Esophagus muscularis mucosa (tissue), 4 donors: ENCODE results near the gene GGCX.
A peak's percentile ranks its signal among the peaks of the same experiment; 100 is the strongest.

Source experiments
- CTCF ChIP-seq, 3 experiments: fragments of 200-600 bp in 2 of 3; fragments of 450-650 bp in 1 of 3; sonication (generic) in 2 of 3; IDR thresholded peaks; one replicate each; pipeline ENCODE4 v1.5.1; 2017 to 2019; ENCODE audit warnings: antibody characterized with exemption in 3 of 3, mild to moderate bottlenecking in 2 of 3, moderate library complexity in 1 of 3
- EP300 ChIP-seq: sonication (generic); formaldehyde crosslinking; IDR thresholded peaks from one replicate; pipeline ENCODE4 v1.6.1; 2017; ENCODE audit warnings: antibody characterized with exemption
- POLR2A ChIP-seq: fragments of 450-650 bp; IDR thresholded peaks from one replicate; pipeline ENCODE4 v1.6.1; 2017; ENCODE audit warnings: antibody characterized with exemption, moderate library complexity, mild to moderate bottlenecking, low read depth
- POLR2AphosphoS5 ChIP-seq, 2 donors: sonication (generic); formaldehyde crosslinking; IDR thresholded peaks; one replicate each; pipeline ENCODE4 v1.6.1; 2017; ENCODE audit warnings: antibody characterized with exemption in 2 of 2

GRCh38 chr2:85537600-85538506 is 23.4 kb downstream of the GGCX start:
- peak; percentile 7 to 23 (median 11) for TF ChIP-seq CTCF (IDR thresholded peaks at IDR 0.05)
- no peak for TF ChIP-seq EP300
- TF ChIP-seq POLR2A: no peak
- TF ChIP-seq POLR2AphosphoS5 (IDR thresholded peaks at IDR 0.05): peak; percentile 52 to 82
